ENCODE measurements around the gene LOXHD1.

DNA sequence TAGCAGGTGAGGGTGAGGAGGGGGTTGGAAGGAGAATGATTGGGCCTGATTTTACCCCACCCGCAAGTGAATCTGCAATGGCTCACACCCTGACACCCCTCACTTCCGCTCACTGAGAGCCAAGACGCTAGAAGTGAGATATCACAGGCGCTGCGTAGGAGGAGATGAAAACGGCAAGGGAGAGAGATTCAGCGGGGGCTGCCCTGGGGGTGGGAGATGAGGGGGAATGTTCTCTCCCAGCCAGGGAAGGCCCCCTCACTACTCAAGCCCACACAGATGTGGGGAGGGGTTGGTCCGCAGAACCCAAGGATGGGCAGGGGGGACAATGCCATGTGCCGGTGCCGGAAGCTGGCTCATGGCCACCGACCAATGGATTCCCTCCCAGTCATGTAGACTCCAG, 32.9 kb downstream of the LOXHD1 start:
- TF ChIP-seq EZH2 (IDR thresholded peaks at IDR 0.05; ENCODE audit: low read depth) (no peak), CTCF (conservative IDR thresholded peaks at IDR 0.05) (no peak)
